Measurements from ENCODE around the gene CXCL3. TPM values are rescaled to one million over a fixed set of nuclear protein-coding genes. Genes with fewer than 3 reads are reported as not detected.

The CXCL3 gene
- total and polyA plus RNA-seq, 10 of the 15 experiments (the other 5 are each of a cell fraction or from before 2014, with no cell fraction given), result not detected

GRCh38 chr4:74018116-74018515, 20.4 kb downstream of the CXCL3 start:
- intact Hi-C loops (cut with micrococcal nuclease; ENCODE audit: unreplicated experiment) (no loop called here), in situ Hi-C loops (cut with MboI) (no loop called here)
- Histone ChIP-seq H3K9ac (ENCODE audit: control insufficient read depth, insufficient read depth, low read length) (no peak overlapping the region), H3K9me3 (replicated peaks; ENCODE audit: control insufficient read depth, insufficient read depth, low read length) (no peaks in the 10 kb centered on the region), H3K79me2 (ENCODE audit: control insufficient read depth, insufficient read depth, low read length) (no peaks in the 10 kb centered on the region), H3K4me2 (ENCODE audit: control insufficient read depth, insufficient read depth) (no peak overlapping the region), H3K4me1 (ENCODE audit: control insufficient read depth, insufficient read depth, low read length) (no peaks in the 10 kb centered on the region), H3K27ac (ENCODE audit: control insufficient read depth, insufficient read depth) (no peak overlapping the region), H3K36me3 (ENCODE audit: control insufficient read depth in 2 of 2, insufficient read depth in 2 of 2, low read length in 1 of 2) (no peaks in the 10 kb centered on the region), H3K4me3 (no peak overlapping the region), H4K20me1 (ENCODE audit: control insufficient read depth, insufficient read depth) (no peaks in the 10 kb centered on the region), H2AFZ (ENCODE audit: control insufficient read depth, low read depth, low read length) (no peak overlapping the region), H3K27me3 (replicated peaks in 1 of 2; ENCODE audit: control insufficient read depth in 2 of 2, insufficient read depth in 2 of 2, low read length in 1 of 2) (no peaks in the 10 kb centered on the region)
- no peak for DNase-seq (ENCODE audit: low read depth, low spot score)
- BruUV-seq (replicated peaks), result no TSS peak
- no peak for TF ChIP-seq RELB (IDR thresholded peaks at IDR 0.05; ENCODE audit: low read depth)
- no peak for TF ChIP-seq ZNF217 (IDR thresholded peaks at IDR 0.05)
- TF ChIP-seq, protein P1, sequence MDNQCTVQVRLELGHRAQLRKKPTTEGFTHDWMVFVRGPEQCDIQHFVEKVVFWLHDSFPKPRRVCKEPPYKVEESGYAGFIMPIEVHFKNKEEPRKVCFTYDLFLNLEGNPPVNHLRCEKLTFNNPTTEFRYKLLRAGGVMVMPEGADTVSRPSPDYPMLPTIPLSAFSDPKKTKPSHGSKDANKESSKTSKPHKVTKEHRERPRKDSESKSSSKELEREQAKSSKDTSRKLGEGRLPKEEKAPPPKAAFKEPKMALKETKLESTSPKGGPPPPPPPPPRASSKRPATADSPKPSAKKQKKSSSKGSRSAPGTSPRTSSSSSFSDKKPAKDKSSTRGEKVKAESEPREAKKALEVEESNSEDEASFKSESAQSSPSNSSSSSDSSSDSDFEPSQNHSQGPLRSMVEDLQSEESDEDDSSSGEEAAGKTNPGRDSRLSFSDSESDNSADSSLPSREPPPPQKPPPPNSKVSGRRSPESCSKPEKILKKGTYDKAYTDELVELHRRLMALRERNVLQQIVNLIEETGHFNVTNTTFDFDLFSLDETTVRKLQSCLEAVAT (IDR thresholded peaks at IDR 0.05), result no peak
- no peak for TF ChIP-seq NFIC (IDR thresholded peaks at IDR 0.05; ENCODE audit: low read depth, low read length)
- TF ChIP-seq, protein P2, sequence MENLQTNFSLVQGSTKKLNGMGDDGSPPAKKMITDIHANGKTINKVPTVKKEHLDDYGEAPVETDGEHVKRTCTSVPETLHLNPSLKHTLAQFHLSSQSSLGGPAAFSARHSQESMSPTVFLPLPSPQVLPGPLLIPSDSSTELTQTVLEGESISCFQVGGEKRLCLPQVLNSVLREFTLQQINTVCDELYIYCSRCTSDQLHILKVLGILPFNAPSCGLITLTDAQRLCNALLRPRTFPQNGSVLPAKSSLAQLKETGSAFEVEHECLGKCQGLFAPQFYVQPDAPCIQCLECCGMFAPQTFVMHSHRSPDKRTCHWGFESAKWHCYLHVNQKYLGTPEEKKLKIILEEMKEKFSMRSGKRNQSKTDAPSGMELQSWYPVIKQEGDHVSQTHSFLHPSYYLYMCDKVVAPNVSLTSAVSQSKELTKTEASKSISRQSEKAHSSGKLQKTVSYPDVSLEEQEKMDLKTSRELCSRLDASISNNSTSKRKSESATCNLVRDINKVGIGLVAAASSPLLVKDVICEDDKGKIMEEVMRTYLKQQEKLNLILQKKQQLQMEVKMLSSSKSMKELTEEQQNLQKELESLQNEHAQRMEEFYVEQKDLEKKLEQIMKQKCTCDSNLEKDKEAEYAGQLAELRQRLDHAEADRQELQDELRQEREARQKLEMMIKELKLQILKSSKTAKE (IDR thresholded peaks at IDR 0.05; ENCODE audit: low read depth, poor library complexity, severe bottlenecking), result no peak
- ChIA-PET RAD21 (ENCODE audit: unreplicated experiment) (no interaction called here), CTCF (no interaction called here), SMC1A (ENCODE audit: uncharacterized antibody, unreplicated experiment) (interaction anchor here (1.3 kb wide), 1 partner anchor 24 kb away, joined by 3 read pairs; no protein-coding TSS in a partner anchor), POLR2A (no interaction called here)
- FAIRE-seq, result no peak
- ATAC-seq, result no peak
